GM12878 (cell line): ENCODE data around the gene CSHL1. TPM values are rescaled to one million over a fixed set of nuclear protein-coding genes. Genes with fewer than 3 reads are reported as not detected.

ENCODE experiments used
- ATAC-seq: fragments of 200-7000 bp; cut with Tn5 transposase; 3 replicates; pipeline ENCODE4 v1.9.1; 2020; ENCODE audit warnings: mild to moderate bottlenecking, moderate library complexity
- BruUV-seq: library from RNA; stranded (reverse); fragments of 400-500 nt; replicated peaks from 2 replicates; lab custom pipeline; 2021; lab: Mats Ljungman, UMichigan
- CTCF ChIA-PET: fragments of 300-600 bp; sonication (Branson Sonifier 250); formaldehyde crosslinking; extraction: SDS; loops from one replicate; lab custom pipeline; 2021; ENCODE audit warnings: inconsistent platforms; lab: Yijun Ruan, JAX
- POLR2A ChIA-PET: fragments of 350-600 bp; formaldehyde crosslinking; extraction: SDS; loops from one replicate; lab custom pipeline; 2021; ENCODE audit warnings: inconsistent platforms; lab: Charles Lee
- RAD21 ChIA-PET: fragments of 300-600 bp; sonication (Branson Sonifier 250); formaldehyde crosslinking; loops from one replicate; lab custom pipeline; 2023; ENCODE audit warnings: antibody characterized with exemption; ENCODE audit not compliant: unreplicated experiment; lab: Charles Lee
- SMC1A ChIA-PET: fragments of 300-600 bp; sonication (Branson Sonifier 250); formaldehyde crosslinking; loops from one replicate; lab custom pipeline; 2023; ENCODE audit not compliant: unreplicated experiment, uncharacterized antibody; lab: Charles Lee
- DNase-seq: peaks from one replicate; pipeline ENCODE4 v3.0.0-alpha.2; 2011; ENCODE audit warnings: low read depth, low spot score
- FAIRE-seq: peaks from 3 replicates; lab custom pipeline; 2011; peaks lifted over from hg19 to GRCh38; lab: Jason Lieb, UNC
- H2AFZ ChIP-seq: 2 replicates; pipeline ENCODE4 v1.6.0; 2011; ENCODE audit warnings: low read depth, low read length, control low read depth; ENCODE audit not compliant: control insufficient read depth
- H3K27ac ChIP-seq: 2 replicates; pipeline ENCODE4 v1.5.1; 2011; ENCODE audit warnings: control low read depth; ENCODE audit not compliant: control insufficient read depth, insufficient read depth
- H3K27me3 ChIP-seq, 2 experiments: replicated peaks in 1 of 2; 2 replicates each; pipeline versions ENCODE4 v1.6.0 to v1.6.1; 2011; ENCODE audit warnings: low read length in 1 of 2; ENCODE audit not compliant: control insufficient read depth in 2 of 2, insufficient read depth in 2 of 2
- H3K36me3 ChIP-seq, 2 experiments: 2 replicates each; pipeline ENCODE4 v1.5.1; 2011; ENCODE audit warnings: low read length in 1 of 2; ENCODE audit not compliant: control insufficient read depth in 2 of 2, insufficient read depth in 2 of 2
- H3K4me1 ChIP-seq: 2 replicates; pipeline ENCODE4 v1.6.1; 2011; ENCODE audit warnings: mild to moderate bottlenecking, low read length, moderate library complexity, mixed read lengths; ENCODE audit not compliant: control insufficient read depth, insufficient read depth
- H3K4me2 ChIP-seq: 2 replicates; pipeline ENCODE4 v1.6.0; 2011; ENCODE audit warnings: control low read depth; ENCODE audit not compliant: control insufficient read depth, insufficient read depth
- H3K4me3 ChIP-seq: fragments of 200-600 bp; sonication (generic); 2 replicates; pipeline ENCODE4 v1.5.1; 2016
- H3K79me2 ChIP-seq: 2 replicates; pipeline ENCODE4 v1.6.0; 2011; ENCODE audit warnings: low read length; ENCODE audit not compliant: control insufficient read depth, insufficient read depth
- H3K9ac ChIP-seq: 2 replicates; pipeline ENCODE4 v1.8.0; 2011; ENCODE audit warnings: low read length, control low read depth, mixed read lengths; ENCODE audit not compliant: control insufficient read depth, insufficient read depth
- H3K9me3 ChIP-seq: replicated peaks from 3 replicates; pipeline ENCODE4 v1.5.1; 2011; ENCODE audit warnings: mild to moderate bottlenecking, low read length; ENCODE audit not compliant: control insufficient read depth, insufficient read depth
- H4K20me1 ChIP-seq: 2 replicates; pipeline ENCODE4 v1.6.0; 2011; ENCODE audit not compliant: control insufficient read depth, insufficient read depth
- ASH2L ChIP-seq: fragments of 300-600, 200-600 bp; sonication (generic); IDR thresholded peaks from 2 replicates; pipeline ENCODE4 v1.6.1; 2017; ENCODE audit warnings: low read depth, mild to moderate bottlenecking, borderline replicate concordance
- BHLHE40 ChIP-seq, 2 experiments: fragments of 450-650 bp in 1 of 2; IDR thresholded peaks; 2 replicates each; pipeline ENCODE4 v1.6.1; 2011 to 2017; ENCODE audit warnings: low read depth in 2 of 2, borderline replicate concordance in 1 of 2, improper control_type of control experiment in 1 of 2, low read length in 1 of 2, mild to moderate bottlenecking in 1 of 2
- BMI1 ChIP-seq: fragments of 450-650 bp; IDR thresholded peaks from 2 replicates; pipeline ENCODE4 v1.6.1; 2016; ENCODE audit warnings: mild to moderate bottlenecking, moderate library complexity, borderline replicate concordance
- CHD4 ChIP-seq: fragments of 200-600 bp; sonication (generic); IDR thresholded peaks from 2 replicates; pipeline ENCODE4 v1.6.1; 2016; ENCODE audit warnings: mild to moderate bottlenecking
- ESRRA ChIP-seq: IDR thresholded peaks from 2 replicates; pipeline ENCODE4 v1.6.1; 2012; ENCODE audit warnings: mild to moderate bottlenecking, low read length, improper control_type of control experiment
- IRF3 ChIP-seq: fragments of 450-650 bp; IDR thresholded peaks from 2 replicates; pipeline ENCODE4 v1.6.1; 2014; ENCODE audit warnings: mild to moderate bottlenecking
- IRF5 ChIP-seq: fragments of 450-650 bp; IDR thresholded peaks from 2 replicates; pipeline ENCODE4 v1.6.1; 2017; ENCODE audit warnings: borderline replicate concordance
- MTA2 ChIP-seq: fragments of 450-650 bp; IDR thresholded peaks from 2 replicates; pipeline ENCODE4 v1.6.1; 2016; ENCODE audit warnings: low read depth, mild to moderate bottlenecking, moderate library complexity
- NBN ChIP-seq: fragments of 450-650 bp; IDR thresholded peaks from 2 replicates; pipeline ENCODE4 v1.6.1; 2016
- RELB ChIP-seq: fragments of 450-650 bp; IDR thresholded peaks from 2 replicates; pipeline ENCODE4 v1.6.1; 2017; ENCODE audit warnings: low read depth, mild to moderate bottlenecking, moderate library complexity
- RFX5 ChIP-seq: IDR thresholded peaks from 2 replicates; pipeline ENCODE4 v1.6.1; 2011; ENCODE audit warnings: low read depth, low read length, improper control_type of control experiment
- SREBF2 ChIP-seq: IDR thresholded peaks from 2 replicates; pipeline ENCODE4 v1.6.1; 2012; ENCODE audit warnings: mild to moderate bottlenecking, low read length
- WRNIP1 ChIP-seq: IDR thresholded peaks from 2 replicates; pipeline ENCODE4 v1.6.1; 2011; ENCODE audit warnings: low read depth, low read length, improper control_type of control experiment, borderline replicate concordance
- ZBED1 ChIP-seq: IDR thresholded peaks from 2 replicates; pipeline ENCODE4 v1.6.1; 2016; ENCODE audit warnings: borderline replicate concordance
- ZNF217 ChIP-seq: fragments of 450-650 bp; IDR thresholded peaks from 2 replicates; pipeline ENCODE4 v1.6.1; 2017; ENCODE audit warnings: antibody characterized with exemption, mild to moderate bottlenecking
- WGBS: methylation state at CpG from one replicate; pipeline ENCODE4 v1.1.6; 2016; ENCODE audit warnings: low lambda C conversion rate; ENCODE audit not compliant: insufficient replicate concordance, insufficient coverage; ENCODE audit errors: missing lambda C conversion rate; 5-methylcytosine and 5-hydroxymethylcytosine counted together
- in situ Hi-C: fragments of 300-500 bp; cut with MboI; formaldehyde crosslinking; loops from 9 replicates; pipeline ENCODE4 v1.14.3; 2018; ENCODE audit warnings: mixed read lengths
- intact Hi-C: fragments of 100-400 bp; cut with micrococcal nuclease; formaldehyde crosslinking; loops from one replicate; pipeline ENCODE4 v1.14.2; 2022; ENCODE audit not compliant: unreplicated experiment
- polyA plus RNA-seq, 11 experiments: library from polyadenylated mRNA; depleted of rRNA in 4 of 11; unstranded in 6 of 11; stranded (reverse) in 5 of 11; fragments of >200 nt; fragmentation: Nextera tagmentation in 4 of 11; fragmentation: Illumina TruSeq in 1 of 11; extraction: Ambion mirVana in 4 of 11; extraction: Trizol in 1 of 11; gene quantifications; 1 replicate in 1 of 11; 2 replicates in 10 of 11; pipeline versions ENCODE4 v1.2.1 to v1.2.3, GENCODE V29; 2011 to 2016; ENCODE audit warnings: inconsistent platforms in 2 of 11, missing spikeins in 2 of 11, low read depth in 1 of 11
- total RNA-seq, 4 experiments: library from RNA; depleted of rRNA in 3 of 4; stranded (reverse); fragments of >200 nt in 3 of 4; fragmentation: Illumina TruSeq in 1 of 4; extraction: Trizol in 1 of 4; gene quantifications; 2 replicates each; pipeline versions ENCODE4 v1.2.1 to v1.2.3, GENCODE V29; 2013 to 2021

Gene CSHL1
- total and polyA plus RNA-seq, 10 of the 15 experiments (the other 5 are each of a cell fraction or from before 2014, with no cell fraction given): not detected

- no peak overlapping the region for H3K9ac ChIP-seq
- POLR2A ChIA-PET: interaction anchor here (0.5 to 5.9 kb wide), 5 partner anchors 9 to 94 kb away, joined by 3 to 68 read pairs (median 20); partner anchors contain the start of gene ICAM2
- peak overlapping the region; percentile 98 for H3K4me2 ChIP-seq
- CTCF ChIA-PET: interaction anchor here (0.7 to 8.7 kb wide), 6 partner anchors 9 to 374 kb away, joined by 3 to 153 read pairs (median 30); partner anchors contain the start of gene GH1
- in situ Hi-C loops: no loop called here
- BruUV-seq: no TSS peak
- SMC1A ChIA-PET: interaction anchor here (1.4 to 9.0 kb wide), 5 partner anchors 9 to 88 kb away, joined by 4 to 111 read pairs (median 8); partner anchors contain the start of gene GH1
- intact Hi-C loops: no loop called here
- RAD21 ChIA-PET: interaction anchor here (0.8 to 9.0 kb wide), 7 partner anchors 10 to 204 kb away, joined by 3 to 130 read pairs (median 4); partner anchors contain the start of gene ICAM2
- no peak overlapping the region for H3K27ac ChIP-seq
- WGBS: 71% methylated on average over 10 of the region's 10 CpGs
- H4K20me1 ChIP-seq: no peaks in the 10 kb centered on the region
- H3K4me1 ChIP-seq: peaks cover 53% of the 10 kb centered on the region
- FAIRE-seq (no peak), ATAC-seq (no peak), DNase-seq (no peak)
- H3K4me3 ChIP-seq: peak overlapping the region; percentile 98; the same call in 1 of the 2 replicates
- H3K9me3 ChIP-seq: no peaks in the 10 kb centered on the region
- H3K36me3 ChIP-seq: peaks cover 7 to 11% of the 10 kb centered on the region in 2 experiments; a peak in 2 of 4 replicates
- H3K27me3 ChIP-seq: no peaks in the 10 kb centered on the region
- peaks cover 32% of the 10 kb centered on the region for H3K79me2 ChIP-seq
- TF ChIP-seq MTA2 (no peak), BHLHE40 (IDR thresholded peaks at IDR 0.05; ENCODE audit: borderline replicate concordance in 1 of 2, low read depth in 2 of 2, low read length in 1 of 2) (no peak), RELB (no peak), RFX5 (no peak), NBN (no peak), SREBF2 (no peak), ESRRA (no peak), WRNIP1 (no peak), BMI1 (no peak), IRF3 (no peak), IRF5 (no peak), ZNF217 (no peak), CHD4 (no peak), ZBED1 (no peak), ASH2L (no peak)
- H2AFZ ChIP-seq: no peak overlapping the region
Observed at GRCh38 chr17:63928966-63929695, 18.1 kb upstream of the CSHL1 start.
